SIG-M5 treated with dmso at 0.1 percent for 504 hours (cell line): ENCODE measurements around the gene METAP1D.
"Not testable (repeated sequence)": the region's sequence is repeated elsewhere in the genome, so short reads cannot be mapped to it uniquely, and the experiment has no call there.

Source experiments
- DNase-seq: peaks from one replicate; lab custom pipeline; 2025; ENCODE audit not compliant: unreplicated experiment; lab: John Stamatoyannopoulos, UW

The METAP1D gene

GRCh38 chr2:171996021-171996420 lies 3.7 kb upstream of the METAP1D start:
- no peak for DNase-seq

GRCh38 chr2:171997031-171997430 lies 2.7 kb upstream of the METAP1D start:
- DNase-seq, result not testable (repeated sequence)

DNA sequence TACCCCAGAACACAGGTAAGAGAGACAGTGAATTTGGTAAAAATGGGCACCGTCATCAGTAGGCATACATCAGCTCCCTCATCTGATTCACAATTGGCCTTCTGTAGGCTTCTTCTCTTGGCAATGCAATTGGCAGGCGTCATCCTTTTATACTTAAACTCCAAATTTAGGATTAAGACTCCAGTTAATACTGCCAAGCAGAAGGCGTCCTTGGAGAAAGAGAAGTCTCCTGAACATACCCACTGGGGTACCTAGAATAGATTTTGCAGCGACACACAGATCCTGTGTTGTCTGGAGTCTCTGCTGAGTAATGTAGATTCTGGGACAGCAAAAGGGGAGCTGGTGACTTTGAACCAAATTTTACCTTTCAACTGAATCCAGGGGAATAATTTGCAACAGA lies 592 bp upstream of the METAP1D start:
- no peak for DNase-seq

DNA sequence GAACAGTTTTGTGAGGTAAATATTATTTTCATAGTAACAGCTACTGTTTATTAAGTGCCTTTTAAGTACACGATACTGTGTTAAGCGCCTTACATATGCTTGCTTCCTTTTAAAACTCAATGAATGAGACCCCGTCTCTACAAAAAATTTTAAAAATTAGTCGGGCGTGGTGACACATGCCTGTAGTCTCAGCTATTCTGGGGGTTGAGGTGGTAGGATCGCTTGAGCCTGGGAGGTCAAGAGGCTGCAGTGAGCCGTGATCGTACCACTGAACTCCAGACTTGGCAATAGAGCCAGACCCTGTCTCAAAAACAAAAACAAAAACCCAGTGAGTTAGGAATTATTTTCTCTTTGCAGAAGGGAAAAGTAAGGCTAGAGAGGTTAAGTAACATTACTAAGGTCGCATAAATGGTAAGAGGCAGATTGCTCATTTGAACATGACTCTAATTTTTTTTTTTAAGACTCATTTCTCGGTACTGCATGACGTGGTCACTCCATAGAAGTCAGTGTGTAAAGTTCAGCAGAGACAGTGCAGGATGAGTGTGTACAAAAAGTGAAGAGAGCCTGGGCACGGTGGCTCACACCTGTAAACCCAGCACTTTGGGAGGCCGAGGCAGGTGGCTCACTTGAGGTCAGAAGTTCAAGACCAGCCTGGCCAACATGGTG lies 1.1 kb downstream of the METAP1D start:
- no peak for DNase-seq

- DNase-seq, result no peak
Measured at GRCh38 chr2:172007372-172007771, 7.6 kb downstream of the METAP1D start.

DNA sequence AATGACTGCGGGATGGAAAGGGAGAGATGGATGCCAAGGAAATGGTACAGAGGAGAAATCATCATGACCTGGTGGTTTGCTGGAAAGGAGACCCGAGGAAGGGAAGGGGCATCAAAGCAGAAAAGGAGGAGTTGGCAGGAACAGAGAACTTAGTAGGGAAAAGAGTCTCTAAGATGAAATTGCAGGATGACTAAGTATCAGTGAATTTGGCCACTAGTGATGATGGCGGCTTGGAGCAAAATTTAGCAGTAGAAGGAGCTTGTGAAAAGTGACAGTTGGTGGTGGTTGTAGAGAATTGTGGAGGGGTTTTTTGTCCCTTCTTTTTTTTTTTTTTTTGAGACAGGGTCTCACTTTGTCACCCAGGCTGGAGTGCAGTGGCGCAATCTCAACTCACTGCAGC lies 10.1 kb downstream of the METAP1D start:
- no peak for DNase-seq

GRCh38 chr2:172011812-172012575 lies 12.2 kb downstream of the METAP1D start:
- peak; percentile 82 for DNase-seq

DNA sequence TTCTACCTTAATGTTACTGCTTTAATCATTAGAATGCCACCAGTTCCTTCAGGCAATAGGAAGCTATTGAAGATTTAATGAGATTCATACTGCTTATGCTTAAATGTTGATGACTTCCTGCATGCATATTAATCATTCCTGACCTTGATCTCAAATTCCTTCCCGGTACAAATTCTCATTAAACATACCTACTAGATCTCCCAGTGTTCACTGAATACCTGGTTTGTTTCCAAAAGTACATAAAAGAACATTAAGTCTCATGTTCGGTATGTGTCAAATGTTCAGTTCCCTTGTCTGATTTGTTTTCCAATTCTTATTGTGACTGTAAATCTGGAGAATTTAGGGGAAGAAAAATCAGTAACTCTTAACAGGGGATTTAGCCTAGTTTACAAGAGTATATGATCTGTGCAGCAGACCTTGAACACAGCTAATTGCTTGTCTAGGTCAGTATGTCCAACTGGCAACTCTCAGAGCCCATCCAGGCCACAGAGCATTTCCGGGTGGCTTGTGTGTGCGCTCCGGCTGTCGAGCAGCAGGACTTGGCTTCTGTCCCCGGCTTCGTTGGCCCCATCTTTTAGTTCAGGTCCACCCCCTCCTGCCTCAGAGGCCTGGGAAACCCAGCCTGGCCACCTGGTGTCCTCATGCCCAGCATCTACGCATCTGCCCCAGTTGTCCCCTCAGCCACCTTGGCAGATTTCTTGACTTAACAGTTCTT lies 13.1 kb downstream of the METAP1D start:
- no peak for DNase-seq

- peak; percentile 76 for DNase-seq
Measured at GRCh38 chr2:172013396-172013795, 13.6 kb downstream of the METAP1D start.

GRCh38 chr2:172021074-172021931 lies 21.6 kb downstream of the METAP1D start:
- no peak for DNase-seq

DNA sequence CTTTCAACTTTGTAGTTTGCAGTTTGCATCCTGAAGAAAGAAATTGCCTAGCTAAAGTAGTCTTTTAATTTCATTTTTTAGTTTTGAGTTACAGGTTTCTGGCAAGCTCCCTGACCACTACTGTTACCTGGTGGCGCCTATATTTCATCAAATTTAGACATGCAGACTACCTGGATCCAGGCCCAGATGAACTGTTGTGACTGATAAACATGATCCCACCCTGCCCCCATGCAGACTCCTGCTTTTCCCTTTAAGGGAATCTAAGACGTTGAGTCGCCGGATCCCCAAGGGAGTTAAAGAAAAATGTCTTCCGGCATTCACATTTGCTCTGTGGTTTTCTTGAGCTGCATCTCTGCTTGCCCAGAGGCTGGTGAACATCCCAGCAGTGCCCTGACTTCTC lies 22.2 kb downstream of the METAP1D start:
- no peak for DNase-seq

DNA sequence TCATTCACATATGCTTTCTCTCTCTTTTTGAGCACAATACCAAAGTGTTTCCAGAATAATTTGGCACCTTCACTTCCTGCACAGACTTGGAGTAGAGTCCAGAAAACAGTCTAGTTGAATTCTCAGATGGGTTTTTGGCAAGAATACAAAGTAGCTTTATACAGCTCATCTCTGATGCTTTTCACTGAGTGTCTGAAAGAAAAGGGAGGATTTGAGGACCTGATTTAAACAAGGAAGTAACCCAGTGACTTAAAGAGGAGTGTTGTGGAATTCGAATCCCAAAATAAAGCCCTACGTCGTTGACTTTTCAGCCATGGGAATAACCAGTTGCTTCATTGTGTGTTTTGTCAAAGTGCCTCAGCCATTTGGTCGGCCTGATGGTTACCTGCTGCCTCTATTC lies 31.8 kb downstream of the METAP1D start:
- no peak for DNase-seq

DNA sequence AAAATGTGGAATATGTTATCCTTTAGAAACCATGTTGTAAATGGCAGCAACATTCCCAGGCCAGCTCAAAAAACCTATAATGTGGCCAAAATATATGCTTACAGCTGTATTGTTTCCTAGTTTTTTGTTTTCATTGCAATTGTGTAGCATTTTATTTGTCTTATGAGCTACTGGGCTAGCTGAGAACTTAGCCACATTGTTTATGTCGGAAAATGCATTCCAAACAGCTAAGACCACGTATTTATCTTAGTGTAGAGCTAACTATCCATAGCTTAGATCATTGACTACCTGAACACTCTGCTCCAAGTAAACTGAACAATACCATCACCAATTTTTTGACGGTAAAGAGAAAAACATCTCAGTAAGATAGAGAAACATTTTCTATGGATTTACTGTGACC lies 38.4 kb downstream of the METAP1D start:
- DNase-seq, result no peak

DNA sequence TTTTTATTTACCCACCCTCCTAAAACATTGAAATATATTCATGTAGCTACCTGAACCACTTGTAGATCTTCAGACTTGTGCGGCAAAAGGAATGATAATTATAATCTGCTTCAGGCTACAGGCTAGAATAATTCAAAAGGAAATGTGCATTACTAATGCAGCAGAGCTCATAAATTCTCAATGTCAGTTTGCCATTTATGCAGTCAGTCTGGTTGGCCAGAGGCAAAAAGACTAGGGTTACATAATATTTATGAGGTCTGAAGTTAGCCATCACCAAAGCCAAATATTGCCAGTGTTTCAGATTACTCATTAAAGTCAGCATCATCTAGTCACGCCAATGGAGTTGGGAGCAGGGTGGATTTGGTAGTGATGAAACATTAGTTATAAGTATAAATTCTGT lies 38.9 kb downstream of the METAP1D start:
- DNase-seq, result peak; percentile 47

- no peak for DNase-seq
Measured at GRCh38 chr2:172039011-172039704, 39.4 kb downstream of the METAP1D start.

GRCh38 chr2:172040311-172040710 lies 40.6 kb downstream of the METAP1D start:
- DNase-seq, result no peak

DNA sequence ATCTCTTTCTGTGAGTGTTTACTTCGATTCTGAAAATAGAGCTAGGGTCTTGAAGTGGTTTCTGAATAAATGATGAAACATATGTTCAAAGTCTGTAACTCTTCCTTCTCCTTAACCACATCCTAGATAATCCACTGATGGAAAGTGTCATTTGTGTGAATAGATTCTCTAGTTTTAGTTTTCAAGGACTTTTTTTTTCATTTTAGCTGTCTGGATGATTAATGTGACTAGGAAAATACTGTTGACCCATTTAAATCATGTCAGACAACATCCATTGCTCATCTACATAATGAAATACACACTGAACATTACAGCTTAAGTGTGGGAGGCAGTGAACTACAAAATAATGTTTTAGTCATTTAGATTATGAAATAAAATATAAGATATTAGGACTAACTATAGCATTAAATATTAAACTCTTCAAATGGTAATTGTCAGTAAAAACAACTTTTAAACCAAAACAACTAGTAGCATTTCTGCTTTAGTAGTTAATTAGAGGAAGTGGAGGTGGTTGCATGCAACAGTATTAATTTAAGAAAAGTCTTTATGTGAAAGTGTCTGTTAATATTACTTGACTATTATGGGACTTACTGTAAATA lies 46.4 kb downstream of the METAP1D start:
- peak; percentile 32 for DNase-seq

- DNase-seq, result no peak
Measured at GRCh38 chr2:172046866-172047565, 47.3 kb downstream of the METAP1D start.
